Lung microvascular endothelial cell (primary cell): ENCODE results near the gene VAT1L. TPM values are rescaled to one million over a fixed set of nuclear protein-coding genes. Genes with fewer than 3 reads are reported as not detected.

Experiments
- DNase-seq, 2 donors: peaks; one replicate each; pipeline versions ENCODE4 v3.0.0 to v3.0.0-alpha.2; 2010; ENCODE audit warnings: low read depth in 2 of 2
- total RNA-seq: library from RNA; depleted of rRNA; stranded (reverse); fragments of >200 nt; gene quantifications from 2 replicates; pipeline ENCODE4 v1.2.1, GENCODE V29; 2014

Gene VAT1L
- total RNA-seq, 1 donor from 2014 or later, result 0.20 TPM

- DNase-seq, result peak; percentile 67 to 91
These were observed 45.7 kb downstream of the VAT1L start for GRCh38 chr16:77833921-77834634.

- peak in 1 of 2 donors; percentile 56 for DNase-seq
These were observed 46.5 kb downstream of the VAT1L start for GRCh38 chr16:77834635-77835540.

- DNase-seq, result no peak
These were observed 48.4 kb downstream of the VAT1L start for GRCh38 chr16:77836801-77837200.

GRCh38 chr16:77838597-77839255 is 50.4 kb downstream of the VAT1L start:
- DNase-seq, result no peak

GRCh38 chr16:77840093-77840492 is 51.7 kb downstream of the VAT1L start:
- DNase-seq, result no peak

- DNase-seq, result no peak
These were observed 52.5 kb downstream of the VAT1L start for GRCh38 chr16:77840673-77841501.

GRCh38 chr16:77841502-77841763 is 53.1 kb downstream of the VAT1L start:
- no peak for DNase-seq

GRCh38 chr16:77842468-77842867 is 54.1 kb downstream of the VAT1L start:
- no peak for DNase-seq

GRCh38 chr16:77843405-77843804 is 55.0 kb downstream of the VAT1L start:
- DNase-seq, result no peak

GRCh38 chr16:77844801-77845200 is 56.4 kb downstream of the VAT1L start:
- no peak for DNase-seq

GRCh38 chr16:77849646-77850258 is 61.4 kb downstream of the VAT1L start:
- DNase-seq, result peak in 1 of 2 donors; percentile 26

GRCh38 chr16:77850636-77851333 is 62.4 kb downstream of the VAT1L start:
- DNase-seq, result peak; percentile 42 to 67

GRCh38 chr16:77853161-77853560 is 64.8 kb downstream of the VAT1L start:
- no peak for DNase-seq

- no peak for DNase-seq
These were observed 68.2 kb downstream of the VAT1L start for GRCh38 chr16:77856438-77857160.

GRCh38 chr16:77858060-77858459 is 69.7 kb downstream of the VAT1L start:
- DNase-seq, result no peak

GRCh38 chr16:77859493-77860232 is 71.3 kb downstream of the VAT1L start:
- no peak for DNase-seq

- no peak for DNase-seq
These were observed 72.6 kb downstream of the VAT1L start for GRCh38 chr16:77860953-77861352.

GRCh38 chr16:77863250-77863649 is 74.9 kb downstream of the VAT1L start:
- DNase-seq, result no peak

- no peak for DNase-seq
These were observed 78.4 kb downstream of the VAT1L start for GRCh38 chr16:77866752-77867151.
